Ovary (tissue), 10 donors: ENCODE data around the gene OR10A5. TPM values are rescaled to one million over a fixed set of nuclear protein-coding genes. Genes with fewer than 3 reads are reported as not detected.
"Not testable (repeated sequence)": the region's sequence is repeated elsewhere in the genome, so short reads cannot be mapped to it uniquely, and the experiment has no call there.

Experiments used
- DNase-seq, 5 donors: peaks; one replicate each; pipeline ENCODE4 v3.0.0-alpha.2; 2019 to 2020
- H3K27ac ChIP-seq, 2 donors: fragments of 200-600 bp; one replicate each; pipeline versions ENCODE4 v1.5.1 to v1.8.0; 2019 to 2022
- H3K27me3 ChIP-seq: fragments of 200-600 bp; one replicate; pipeline ENCODE4 v1.8.0; 2022
- H3K36me3 ChIP-seq: fragments of 200-600 bp; sonication (generic); one replicate; pipeline ENCODE4 v1.5.1; 2019
- H3K4me1 ChIP-seq: one replicate; pipeline ENCODE4 v1.8.1; 2013; ENCODE audit warnings: mild to moderate bottlenecking, moderate library complexity; ENCODE audit not compliant: insufficient read depth
- H3K4me3 ChIP-seq: fragments of 200-600 bp; sonication (generic); one replicate; pipeline ENCODE4 v1.5.1; 2017
- H3K9me3 ChIP-seq, 2 donors: fragments of 200-600 bp in 1 of 2; sonication (generic) in 1 of 2; one replicate each; pipeline versions ENCODE4 v1.5.1 to v1.8.1; 2013 to 2019; ENCODE audit warnings: mild to moderate bottlenecking in 1 of 2, moderate library complexity in 1 of 2
- CTCF ChIP-seq, 3 donors: fragments of 450-650 bp in 2 of 3; fragments of 200-600 bp in 1 of 3; IDR thresholded peaks; one replicate each; pipeline versions ENCODE4 v1.5.1 to v1.8.0; 2016 to 2022; ENCODE audit warnings: antibody characterized with exemption in 3 of 3, mild to moderate bottlenecking in 1 of 3
- EP300 ChIP-seq: sonication (generic); formaldehyde crosslinking; IDR thresholded peaks from one replicate; pipeline ENCODE4 v1.6.1; 2017; ENCODE audit warnings: antibody characterized with exemption
- POLR2A ChIP-seq: fragments of 450-650 bp; IDR thresholded peaks from one replicate; pipeline ENCODE4 v1.6.1; 2017; ENCODE audit warnings: antibody characterized with exemption, mild to moderate bottlenecking, moderate library complexity
- WGBS, 3 donors: extraction: QIAGEN DNeasy Blood & Tissue Kit in 1 of 3; methylation state at CpG; one replicate each; pipeline versions ENCODE4 v1.1.5 to v1.1.7; 2013 to 2017; 5-methylcytosine and 5-hydroxymethylcytosine counted together
- intact Hi-C, 4 donors: fragments of 100-400 bp; cut with DNase I; formaldehyde crosslinking; loops; one replicate each; pipeline versions ENCODE4 v1.11.0 to v1.15.1; 2022 to 2023
- long read RNA-seq, 3 donors: library from polyadenylated mRNA in 2 of 3; unstranded in 2 of 3; transcript quantifications; one replicate each; pipeline ENCODE4 v2.0.0 and lab custom pipeline, GENCODE V29; 2021 to 2026
- polyA plus RNA-seq, 2 donors: library from polyadenylated mRNA; stranded (reverse); fragments of 200-250 nt in 1 of 2; fragments of 350-450 nt in 1 of 2; fragmentation: Illumina TruSeq in 1 of 2; extraction: RNeasy Lipid Tissue Mini Kit (QIAGEN cat#74804) in 1 of 2; gene quantifications; one replicate each; pipeline ENCODE4 v1.2.3, GENCODE V29; 2013 to 2014
- total RNA-seq, 7 donors: library from RNA; depleted of rRNA in 2 of 7; stranded (reverse); fragments of >200 nt in 2 of 7; fragmentation: NEBNext Ultra II Directional in 3 of 7; extraction: Animal tissue kit (Norgen Biotek cat#: 25700) in 3 of 7; gene quantifications; one replicate each; pipeline versions ENCODE4 v1.1.0 to v1.2.4, GENCODE V29; 2016 to 2023
- donor health status: DM: no; HTN: no; CAD: no; lungs with moderate emphysema.
- donor health status: DM: no; HTN: no; CAD: no.
- donor health status: Bipolar disorder and iron deficiency.
- donor health status: DM: yes; HTN: yes; CAD: no.
- donor health status: DM: no; HTN: no; CAD: no.
- donor health status: DM: yes; HTN: yes; CAD: no.

Gene OR10A5
- total RNA-seq (not detected), polyA plus RNA-seq (not detected)
- long read RNA-seq, donor 1: 0 reads
- long read RNA-seq, donor 2: 0 reads
- long read RNA-seq, donor 3: 0 reads

DNA sequence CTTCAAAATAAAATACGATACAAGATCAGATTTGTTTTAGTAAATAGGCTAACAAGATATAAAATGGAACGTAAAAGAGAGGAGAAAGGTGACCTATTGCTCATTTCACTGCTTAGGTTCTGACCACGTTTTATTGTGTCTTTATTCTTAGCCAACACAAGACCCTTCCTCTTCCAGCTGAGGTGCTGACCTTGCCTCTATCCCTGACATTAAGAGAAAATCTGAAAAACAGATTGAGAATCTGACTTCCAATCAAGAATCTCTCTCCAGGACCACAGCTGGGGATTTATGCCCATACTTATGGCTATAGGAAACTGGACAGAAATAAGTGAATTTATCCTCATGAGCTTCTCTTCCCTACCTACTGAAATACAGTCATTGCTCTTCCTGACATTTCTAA lies at the start of gene OR10A5:
OR10A5 (plus strand) TSS at position 301 of the 400 bp plus-strand sequence; CDS start at position 301, 0 bp downstream.
- intact Hi-C loops: no loop called here
- no peaks in the 10 kb centered on the region for H3K36me3 ChIP-seq
- no peak within 1 kb of the TSS for H3K4me3 ChIP-seq
- no peak for DNase-seq
- WGBS, 3 donors: 55 to 78% (median 77%) methylated on average over 3 of the region's 3 CpGs
- no peaks in the 10 kb centered on the region for H3K9me3 ChIP-seq
- no peak within 1 kb of the TSS for H3K27ac ChIP-seq
- TF ChIP-seq POLR2A (no peak), EP300 (no peak)
- no peaks in the 10 kb centered on the region for H3K27me3 ChIP-seq
- no peaks in the 10 kb centered on the region for H3K4me1 ChIP-seq

DNA sequence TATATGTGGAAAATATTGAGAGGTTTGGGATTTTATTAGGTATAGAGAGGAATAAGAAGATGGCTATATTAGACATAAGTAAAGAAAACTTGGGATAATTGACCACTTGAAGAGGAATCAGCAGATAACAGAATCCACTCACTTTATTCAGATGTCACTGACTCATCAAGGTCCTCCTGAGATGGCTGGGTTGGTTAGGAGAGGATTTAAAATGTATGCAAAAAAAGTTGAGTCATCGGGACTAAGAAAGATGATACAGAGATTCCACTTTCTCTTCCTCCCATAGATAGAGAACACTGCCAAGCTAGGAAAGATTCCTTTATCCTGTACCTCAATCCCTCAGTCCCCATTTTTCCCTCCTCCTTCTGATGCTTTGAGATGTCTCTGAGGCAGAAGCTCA lies 46.1 kb upstream of the OR10A5 start, which contains the start of gene OR6A2:
OR6A2 (minus strand) TSS at position 288 of the 400 bp plus-strand sequence. CDS start 3,981 bp downstream, outside the sequence.
- no peak for DNase-seq
- H3K9me3 ChIP-seq: no peaks in the 10 kb centered on the region
- WGBS, 3 donors: 73 to 94% (median 90%) methylated on average over 1 of the region's 1 CpG
- no peak within 1 kb of the TSS for H3K4me3 ChIP-seq
- no peak within 1 kb of the TSS for H3K27ac ChIP-seq
- H3K27me3 ChIP-seq: no peaks in the 10 kb centered on the region
- H3K36me3 ChIP-seq: no peaks in the 10 kb centered on the region
- TF ChIP-seq CTCF (IDR thresholded peaks at IDR 0.05): no peak
- TF ChIP-seq POLR2A: no peak
- no peak for TF ChIP-seq EP300
- no peaks in the 10 kb centered on the region for H3K4me1 ChIP-seq
- intact Hi-C loops: no loop called here

DNA sequence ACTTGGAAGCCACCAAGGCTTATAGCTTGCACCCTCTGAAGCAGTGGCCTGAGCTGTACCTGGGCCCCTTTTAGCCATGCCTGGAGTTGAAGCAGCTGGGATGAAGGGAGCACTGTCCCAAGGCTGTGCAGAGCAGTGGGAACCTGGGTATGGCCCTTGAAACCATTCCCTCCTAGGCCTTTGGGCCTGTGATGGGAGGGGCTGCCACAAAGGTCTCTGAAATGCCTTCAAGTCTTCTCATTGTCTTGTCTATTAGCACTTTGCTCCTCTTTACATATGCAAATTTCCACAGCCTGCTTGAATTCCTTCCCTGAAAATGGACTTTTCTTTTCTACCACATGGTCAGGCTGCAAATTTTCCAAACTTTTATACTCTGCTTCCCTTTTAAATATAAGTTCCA lies 44.4 kb upstream of the OR10A5 start:
- H3K4me3 ChIP-seq, H3K9me3 ChIP-seq, H3K36me3 ChIP-seq, intact Hi-C loops, DNase-seq, H3K27me3 ChIP-seq, H3K4me1 ChIP-seq, H3K27ac ChIP-seq: not testable (repeated sequence)

- TF ChIP-seq CTCF (IDR thresholded peaks at IDR 0.05): no peak
- no peak for TF ChIP-seq POLR2A
- no peak for TF ChIP-seq EP300
- 13 to 19% (median 14%) methylated on average over 6 of the region's 6 CpGs for WGBS, 3 donors
- DNase-seq: no peak
- H3K4me3 ChIP-seq: no peak overlapping the region
- no peak overlapping the region for H3K27ac ChIP-seq
- H3K9me3 ChIP-seq: no peaks in the 10 kb centered on the region
- no peaks in the 10 kb centered on the region for H3K27me3 ChIP-seq
- no peaks in the 10 kb centered on the region for H3K4me1 ChIP-seq
- no peaks in the 10 kb centered on the region for H3K36me3 ChIP-seq
- intact Hi-C loops: no loop called here
These were observed 33.0 kb upstream of the OR10A5 start for GRCh38 chr11:6812390-6813005.

DNA sequence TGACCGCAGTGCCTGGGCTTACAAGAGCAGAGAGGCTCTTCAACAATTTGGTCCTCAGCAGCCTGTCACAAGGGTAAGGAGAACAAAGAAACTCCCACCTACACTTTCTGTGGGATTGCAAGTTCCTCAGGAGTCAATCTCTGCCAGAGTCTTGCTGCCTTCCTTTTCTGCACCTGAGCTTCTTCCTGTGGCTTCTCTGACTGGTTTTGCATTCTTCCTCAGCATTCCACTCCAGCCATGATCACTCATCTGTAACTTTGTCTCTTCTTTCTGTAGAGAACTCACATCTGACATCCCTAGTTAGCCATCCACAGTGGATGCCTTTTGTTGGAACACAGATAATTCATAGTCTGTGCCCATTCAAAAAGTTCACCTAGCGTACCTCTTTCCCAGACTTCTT lies 31.8 kb upstream of the OR10A5 start:
- 51 to 68% (median 61%) methylated on average over 2 of the region's 2 CpGs for WGBS, 3 donors
- TF ChIP-seq POLR2A (no peak), EP300 (no peak), CTCF (IDR thresholded peaks at IDR 0.05) (no peak)
- Histone ChIP-seq H3K36me3 (no peaks in the 10 kb centered on the region), H3K27ac (no peak overlapping the region), H3K4me1 (no peaks in the 10 kb centered on the region), H3K27me3 (no peaks in the 10 kb centered on the region), H3K9me3 (no peaks in the 10 kb centered on the region), H3K4me3 (no peak overlapping the region)
- DNase-seq: no peak
- intact Hi-C loops: no loop called here
